ENCODE results near the gene WIPF2. TPM values are rescaled to one million over a fixed set of nuclear protein-coding genes. Genes with fewer than 3 reads are reported as not detected.

Gene WIPF2
- total RNA-seq, 1 experiment from 2014 or later: 9.7 TPM

DNA sequence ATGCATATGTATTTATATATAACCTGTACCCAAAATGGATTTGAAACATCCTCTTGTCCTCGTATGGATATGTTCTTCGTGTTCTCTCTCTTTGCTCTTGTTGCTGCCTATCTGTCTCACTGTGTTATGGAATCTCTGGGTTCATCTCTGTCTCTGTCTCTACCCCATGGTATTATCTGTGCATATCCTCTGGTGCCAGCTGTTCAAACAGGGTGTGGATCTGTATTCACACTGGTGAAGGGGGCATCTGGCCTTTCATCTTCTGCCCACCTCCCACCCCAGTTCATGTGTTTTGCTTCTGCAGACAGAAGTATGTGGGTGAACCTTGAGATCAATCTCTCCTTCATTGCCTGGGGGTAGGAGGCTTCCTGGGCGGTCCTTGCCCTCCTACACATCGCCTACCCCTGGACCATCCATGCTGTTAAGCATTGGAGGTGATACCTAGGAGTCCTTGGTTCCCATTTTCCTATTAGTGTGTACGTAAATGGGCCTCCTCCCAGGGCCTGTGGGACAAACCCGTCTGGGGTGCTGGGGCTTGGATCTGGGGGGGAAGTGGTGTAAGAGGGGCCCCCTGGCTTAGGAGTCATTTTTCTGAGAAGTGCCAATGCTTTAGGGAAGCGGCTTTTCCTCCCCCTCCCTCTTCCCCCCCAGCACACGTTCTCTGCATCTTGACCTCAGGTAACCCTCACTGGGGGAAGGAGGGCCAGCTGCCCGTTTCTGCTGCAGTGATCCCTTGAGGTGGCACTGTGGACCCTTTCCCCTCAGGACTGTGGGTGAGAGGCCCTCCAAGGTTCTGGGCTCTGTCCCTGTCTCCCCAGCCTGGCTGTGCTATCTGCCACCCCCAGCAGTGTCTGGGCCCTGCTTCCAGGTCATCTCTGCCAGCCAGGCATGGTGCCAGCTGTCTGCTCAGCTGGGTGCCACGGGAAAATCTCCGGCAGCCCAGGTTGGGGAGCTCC is 111.0 kb downstream of the WIPF2 start:
- peak; percentile 69 for DNase-seq (ENCODE audit: low spot score)
- in situ Hi-C loops (cut with HindIII; ENCODE audit: low sequenced_read_pairs): no loop called here

DNA sequence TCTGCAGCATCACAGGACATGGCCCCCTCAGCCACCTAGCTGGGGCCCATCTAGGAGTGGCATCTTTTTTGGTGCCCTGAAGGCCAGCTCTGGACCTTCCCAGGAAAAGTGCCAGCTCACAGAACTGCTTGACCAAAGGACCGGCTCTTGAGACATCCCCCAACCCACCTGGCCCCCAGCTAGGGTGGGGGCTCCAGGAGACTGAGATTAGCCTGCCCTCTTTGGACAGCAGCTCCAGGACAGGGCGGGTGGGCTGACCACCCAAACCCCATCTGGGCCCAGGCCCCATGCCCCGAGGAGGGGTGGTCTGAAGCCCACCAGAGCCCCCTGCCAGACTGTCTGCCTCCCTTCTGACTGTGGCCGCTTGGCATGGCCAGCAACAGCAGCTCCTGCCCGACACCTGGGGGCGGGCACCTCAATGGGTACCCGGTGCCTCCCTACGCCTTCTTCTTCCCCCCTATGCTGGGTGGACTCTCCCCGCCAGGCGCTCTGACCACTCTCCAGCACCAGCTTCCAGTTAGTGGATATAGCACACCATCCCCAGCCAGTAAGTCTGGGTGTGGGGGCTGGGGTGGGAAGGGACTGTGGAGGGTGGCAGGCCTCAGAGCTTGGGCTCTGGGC is 111.9 kb downstream of the WIPF2 start:
- in situ Hi-C loops (cut with HindIII; ENCODE audit: low sequenced_read_pairs): no loop called here
- DNase-seq (ENCODE audit: low spot score): no peak

GRCh38 chr17:40331743-40332641 is 112.9 kb downstream of the WIPF2 start:
- DNase-seq (ENCODE audit: low spot score): no peak
- in situ Hi-C loops (cut with HindIII; ENCODE audit: low sequenced_read_pairs): no loop called here

Other genes with a start within 250 kb of the WIPF2 start
- 248 and 317 TPM in 2 replicates for gene PSMD3, start 238.5 kb upstream of the WIPF2 start, total RNA-seq (2014; rRNA removed; shearing (Covaris generic))
- not detected in 2 replicates for gene CSF3, start 203.9 kb upstream of the WIPF2 start, total RNA-seq (2014; rRNA removed; shearing (Covaris generic))
- 70.0 and 90.8 TPM in 2 replicates for gene MED24, start 164.9 kb upstream of the WIPF2 start, total RNA-seq (2014; rRNA removed; shearing (Covaris generic))
- gene THRA, start 156.3 kb upstream of the WIPF2 start, total RNA-seq (2014; rRNA removed; shearing (Covaris generic)): 11.8 and 18.4 TPM in 2 replicates
- gene NR1D1, start 118.7 kb upstream of the WIPF2 start, total RNA-seq (2014; rRNA removed; shearing (Covaris generic)): 0.06 and 2.0 TPM in 2 replicates
- gene MSL1, start 97.3 kb upstream of the WIPF2 start, total RNA-seq (2014; rRNA removed; shearing (Covaris generic)): 67.9 and 80.5 TPM in 2 replicates
- 31.1 and 61.1 TPM in 2 replicates for gene CASC3, start 78.8 kb upstream of the WIPF2 start, total RNA-seq (2014; rRNA removed; shearing (Covaris generic))
- 1.1 and 2.6 TPM in 2 replicates for gene RAPGEFL1, start 41.8 kb upstream of the WIPF2 start, total RNA-seq (2014; rRNA removed; shearing (Covaris generic))
- 34.1 and 53.5 TPM in 2 replicates for gene CDC6, start 68.6 kb downstream of the WIPF2 start, total RNA-seq (2014; rRNA removed; shearing (Covaris generic))
- 9.5 and 11.8 TPM in 2 replicates for gene RARA, start 89.9 kb downstream of the WIPF2 start, total RNA-seq (2014; rRNA removed; shearing (Covaris generic))
- not detected in 2 replicates for gene GJD3, start 145.4 kb downstream of the WIPF2 start, total RNA-seq (2014; rRNA removed; shearing (Covaris generic))
- gene TOP2A, start 198.6 kb downstream of the WIPF2 start, total RNA-seq (2014; rRNA removed; shearing (Covaris generic)): 133 and 277 TPM in 2 replicates
- 44.6 and 46.2 TPM in 2 replicates for gene IGFBP4, start 224.1 kb downstream of the WIPF2 start, total RNA-seq (2014; rRNA removed; shearing (Covaris generic))